Smooth muscle cell (in vitro differentiated cells): ENCODE results near the gene GXYLT2. TPM values are rescaled to one million over a fixed set of nuclear protein-coding genes. Genes with fewer than 3 reads are reported as not detected.

Experiments
- DNase-seq: peaks from one replicate; lab custom pipeline; 2025; ENCODE audit not compliant: unreplicated experiment; lab: John Stamatoyannopoulos, UW
- H2AFZ ChIP-seq: fragments of 200-600 bp; sonication (generic); 2 replicates; pipeline ENCODE4 v1.6.0; 2016; ENCODE audit warnings: antibody characterized with exemption, low read depth, mild to moderate bottlenecking
- H3F3A ChIP-seq: fragments of 200-600 bp; sonication (generic); 2 replicates; pipeline ENCODE4 v1.6.0; 2017; ENCODE audit warnings: antibody characterized with exemption, low read depth
- H3K27ac ChIP-seq: fragments of 200-600 bp; sonication (generic); 2 replicates; pipeline ENCODE4 v1.5.1; 2016; ENCODE audit warnings: low read depth, mild to moderate bottlenecking
- H3K27me3 ChIP-seq: fragments of 200-600 bp; sonication (generic); 2 replicates; pipeline ENCODE4 v1.6.1; 2016; ENCODE audit warnings: low read depth, mild to moderate bottlenecking
- H3K36me3 ChIP-seq: fragments of 200-600 bp; sonication (generic); 2 replicates; pipeline ENCODE4 v1.5.1; 2016; ENCODE audit warnings: low read depth
- H3K4me1 ChIP-seq: fragments of 200-600 bp; sonication (generic); 2 replicates; pipeline ENCODE4 v1.5.1; 2016; ENCODE audit warnings: low read depth
- H3K4me2 ChIP-seq: fragments of 200-600 bp; sonication (generic); 2 replicates; pipeline ENCODE4 v1.6.0; 2016; ENCODE audit warnings: mild to moderate bottlenecking
- H3K4me3 ChIP-seq: fragments of 200-600 bp; sonication (generic); 2 replicates; pipeline ENCODE4 v1.5.1; 2016; ENCODE audit warnings: mild to moderate bottlenecking
- H3K79me2 ChIP-seq: fragments of 200-600 bp; sonication (generic); 2 replicates; pipeline ENCODE4 v1.6.0; 2016; ENCODE audit warnings: low read depth, mild to moderate bottlenecking
- H3K9ac ChIP-seq: fragments of 200-600 bp; sonication (generic); 2 replicates; pipeline ENCODE4 v1.6.0; 2016; ENCODE audit warnings: low read depth
- H3K9me3 ChIP-seq: fragments of 200-600 bp; sonication (generic); replicated peaks from 2 replicates; pipeline ENCODE4 v1.5.1; 2016; ENCODE audit warnings: low read depth
- H4K20me1 ChIP-seq: fragments of 200-600 bp; sonication (generic); 2 replicates; pipeline ENCODE4 v1.6.0; 2016; ENCODE audit warnings: low read depth
- CTCF ChIP-seq: fragments of 200-600 bp; sonication (generic); IDR thresholded peaks from 2 replicates; pipeline ENCODE4 v1.5.1; 2017; ENCODE audit warnings: borderline replicate concordance, mild to moderate bottlenecking, antibody characterized with exemption; ENCODE audit not compliant: insufficient read depth, poor library complexity, severe bottlenecking
- WGBS: methylation state at CpG from one replicate; pipeline ENCODE4 v1.1.7; 2016; ENCODE audit warnings: low lambda C conversion rate; 5-methylcytosine and 5-hydroxymethylcytosine counted together
- polyA plus RNA-seq: library from polyadenylated mRNA; unstranded; fragments of >200 nt; fragmentation: Nextera tagmentation; extraction: Ambion mirVana; gene quantifications from 2 replicates; pipeline ENCODE4 v1.2.1, GENCODE V29; 2016
- total RNA-seq: library from RNA; depleted of rRNA; stranded (reverse); fragments of >200 nt; gene quantifications from 2 replicates; pipeline ENCODE4 v1.2.3, GENCODE V29; 2014

Gene GXYLT2
- total and polyA plus RNA-seq, 2 experiments from 2014 or later: 17.0 to 19.0 TPM

GRCh38 chr3:72891053-72891855 is 3.4 kb downstream of the GXYLT2 start:
- peak overlapping the region; percentile 5 for H3K4me3 ChIP-seq
- no peak overlapping the region for H2AFZ ChIP-seq
- H3K4me2 ChIP-seq: peak overlapping the region; percentile 95
- H3K36me3 ChIP-seq: no peaks in the 10 kb centered on the region
- H3K79me2 ChIP-seq: no peaks in the 10 kb centered on the region
- H4K20me1 ChIP-seq: peaks cover 3% of the 10 kb centered on the region
- peaks cover 28% of the 10 kb centered on the region for H3F3A ChIP-seq
- peak overlapping the region; percentile 66 for H3K9ac ChIP-seq
- H3K4me1 ChIP-seq: peaks cover 34% of the 10 kb centered on the region
- no peak for TF ChIP-seq CTCF
- H3K9me3 ChIP-seq: no peaks in the 10 kb centered on the region
- H3K27ac ChIP-seq: peak overlapping the region; percentile 93
- H3K27me3 ChIP-seq: no peaks in the 10 kb centered on the region
- peak; percentile 12 for DNase-seq
- WGBS: 7% methylated on average over 8 of the region's 8 CpGs

DNA sequence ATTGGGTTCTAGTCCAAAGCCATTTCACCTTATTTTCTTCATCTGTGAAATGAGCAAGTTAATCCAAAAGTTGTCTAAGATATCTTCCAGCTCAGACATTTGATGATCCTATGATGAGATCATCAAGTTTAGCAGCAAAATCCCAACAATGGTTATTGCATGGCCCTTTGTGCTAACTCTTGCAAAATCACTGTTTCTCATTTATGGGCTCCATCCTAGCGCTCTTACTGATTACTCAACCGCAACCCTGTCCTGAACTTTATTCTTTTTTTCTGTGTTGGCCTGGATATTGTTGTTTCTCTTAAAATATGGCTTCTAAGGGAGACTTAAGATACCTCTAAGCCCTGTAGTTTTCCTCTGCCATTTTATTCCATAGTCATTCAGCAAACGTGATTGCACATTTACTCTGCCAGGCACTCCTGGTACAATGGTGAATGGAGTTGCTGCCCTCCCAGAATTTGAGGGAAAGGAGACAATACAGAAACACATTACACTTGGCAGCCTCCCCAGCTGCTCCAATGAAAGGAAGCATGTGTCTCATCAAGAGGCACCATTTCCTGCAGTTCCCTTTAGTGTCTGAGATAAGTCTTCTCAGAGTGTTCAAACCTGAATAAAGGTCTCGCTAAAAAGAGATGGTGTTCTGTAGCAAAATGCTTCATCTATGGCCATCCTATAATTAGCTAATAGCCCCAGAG is 4.4 kb downstream of the GXYLT2 start:
- Histone ChIP-seq H3K4me1 (peaks cover 30% of the 10 kb centered on the region), H4K20me1 (peaks cover 13% of the 10 kb centered on the region), H3K9me3 (no peaks in the 10 kb centered on the region), H3K36me3 (no peaks in the 10 kb centered on the region), H3F3A (peaks cover 23% of the 10 kb centered on the region), H3K9ac (peak overlapping the region; percentile 66), H3K4me3 (no peak overlapping the region), H2AFZ (no peak overlapping the region), H3K79me2 (no peaks in the 10 kb centered on the region), H3K27me3 (no peaks in the 10 kb centered on the region), H3K27ac (peak overlapping the region; percentile 93), H3K4me2 (peak overlapping the region; percentile 95)
- TF ChIP-seq CTCF: no peak
- DNase-seq: no peak
- WGBS: 37% methylated on average over 4 of the region's 4 CpGs

DNA sequence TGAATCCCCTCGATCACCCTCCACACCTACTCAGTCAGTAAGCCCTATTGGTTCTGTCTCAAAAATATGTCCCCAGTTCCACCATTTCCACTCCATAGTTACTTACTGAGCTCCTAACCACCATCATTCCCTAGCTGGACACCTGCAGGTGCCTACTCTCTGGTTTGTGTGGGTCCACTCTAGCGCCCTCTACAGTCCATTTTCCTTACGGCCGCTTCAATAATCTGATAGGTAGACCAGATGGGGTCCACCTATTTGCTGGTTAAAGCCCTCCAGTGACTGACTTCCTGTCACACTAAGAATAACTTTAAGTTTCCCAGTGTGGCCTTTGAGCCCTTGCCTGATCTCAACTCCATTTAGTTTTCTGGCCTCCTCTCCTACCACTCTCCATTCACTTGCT is 5.0 kb downstream of the GXYLT2 start:
- peak overlapping the region; percentile 95 for H3K4me2 ChIP-seq

More for the DNA sequence above, 5.0 kb downstream of the GXYLT2 start:
- Histone ChIP-seq H3K27ac (no peak overlapping the region), H3K4me3 (no peak overlapping the region), H3F3A (peaks cover 18% of the 10 kb centered on the region), H3K9me3 (no peaks in the 10 kb centered on the region), H3K9ac (no peak overlapping the region), H3K27me3 (no peaks in the 10 kb centered on the region), H2AFZ (no peak overlapping the region), H3K79me2 (no peaks in the 10 kb centered on the region), H3K36me3 (no peaks in the 10 kb centered on the region), H3K4me1 (peaks cover 25% of the 10 kb centered on the region), H4K20me1 (peaks cover 18% of the 10 kb centered on the region)
- peak; percentile 42 for TF ChIP-seq CTCF
- no peak for DNase-seq
- 58% methylated on average over 4 of the region's 4 CpGs for WGBS
